ENCODE measurements around the gene CBX8.

CBX8 gene

GRCh38 chr17:79825580-79825921, 28.7 kb upstream of the CBX8 start:
- no peak overlapping the region for H3K4me3 ChIP-seq (ENCODE audit: control insufficient read depth, low read depth, low read length)
- no peak for DNase-seq (ENCODE audit: low read depth)
- no peak for TF ChIP-seq CTCF (conservative IDR thresholded peaks at IDR 0.05; ENCODE audit: control insufficient read depth, insufficient read depth, low read depth, low read length)

GRCh38 chr17:79824893-79825579, 28.2 kb upstream of the CBX8 start:
- DNase-seq (ENCODE audit: low read depth), result no peak
- H3K4me3 ChIP-seq (ENCODE audit: control insufficient read depth, low read depth, low read length), result no peak overlapping the region
- TF ChIP-seq CTCF (conservative IDR thresholded peaks at IDR 0.05; ENCODE audit: control insufficient read depth, insufficient read depth, low read depth, low read length), result no peak

- H3K4me3 ChIP-seq (ENCODE audit: control insufficient read depth, low read depth, low read length), result no peak overlapping the region
- no peak for TF ChIP-seq CTCF (conservative IDR thresholded peaks at IDR 0.05; ENCODE audit: control insufficient read depth, insufficient read depth, low read depth, low read length)
- no peak for DNase-seq (ENCODE audit: low read depth)
Observed at GRCh38 chr17:79824234-79824633, 27.4 kb upstream of the CBX8 start.

- DNase-seq (ENCODE audit: low read depth), result no peak
- no peak overlapping the region for H3K4me3 ChIP-seq (ENCODE audit: control insufficient read depth, low read depth, low read length)
- TF ChIP-seq CTCF (conservative IDR thresholded peaks at IDR 0.05; ENCODE audit: control insufficient read depth, insufficient read depth, low read depth, low read length), result no peak
Observed at GRCh38 chr17:79822583-79823124, 25.8 kb upstream of the CBX8 start.

GRCh38 chr17:79821331-79822095, 24.6 kb upstream of the CBX8 start:
- no peak overlapping the region for H3K4me3 ChIP-seq (ENCODE audit: control insufficient read depth, low read depth, low read length)
- no peak for DNase-seq (ENCODE audit: low read depth)
- no peak for TF ChIP-seq CTCF (conservative IDR thresholded peaks at IDR 0.05; ENCODE audit: control insufficient read depth, insufficient read depth, low read depth, low read length)

GRCh38 chr17:79820959-79821330, 24.1 kb upstream of the CBX8 start:
- no peak for TF ChIP-seq CTCF (conservative IDR thresholded peaks at IDR 0.05; ENCODE audit: control insufficient read depth, insufficient read depth, low read depth, low read length)
- no peak overlapping the region for H3K4me3 ChIP-seq (ENCODE audit: control insufficient read depth, low read depth, low read length)
- no peak for DNase-seq (ENCODE audit: low read depth)
